HFF-Myc (cell line): ENCODE data around the gene PHF23.

Experiments
- DNase-seq: peaks from one replicate; pipeline ENCODE4 v3.0.0-alpha.2; 2011; ENCODE audit warnings: low read depth; ENCODE audit errors: extremely low read depth
- H3K4me3 ChIP-seq: replicated peaks from 2 replicates; pipeline ENCODE4 v1.5.1; 2011; ENCODE audit warnings: low read depth, mild to moderate bottlenecking, control low read depth, low read length
- CTCF ChIP-seq: IDR thresholded peaks from 2 replicates; pipeline ENCODE4 v1.5.1; 2012; ENCODE audit warnings: mild to moderate bottlenecking, low read depth, low read length, control low read depth; ENCODE audit errors: missing control alignments

PHF23 gene

GRCh38 chr17:7222972-7223292 lies 16.3 kb downstream of the PHF23 start:
- TF ChIP-seq CTCF, result no peak
- DNase-seq, result no peak

GRCh38 chr17:7222093-7222971 lies 16.9 kb downstream of the PHF23 start:
- TF ChIP-seq CTCF, result no peak
- DNase-seq, result no peak
- no peak overlapping the region for H3K4me3 ChIP-seq

More at GRCh38 chr17:7222972-7223292, 16.3 kb downstream of the PHF23 start:
- no peak overlapping the region for H3K4me3 ChIP-seq

- H3K4me3 ChIP-seq, result peak overlapping the region; percentile 83
- no peak for TF ChIP-seq CTCF
- DNase-seq, result no peak
Measured at GRCh38 chr17:7221278-7222092, 17.8 kb downstream of the PHF23 start.

GRCh38 chr17:7220593-7221277 lies 18.5 kb downstream of the PHF23 start:
- no peak for DNase-seq
- peak overlapping the region; percentile 83 for H3K4me3 ChIP-seq
- TF ChIP-seq CTCF, result peak; percentile 49

GRCh38 chr17:7219812-7220592 lies 19.3 kb downstream of the PHF23 start, which contains the start of the genes ACADVL and DLG4:
Gene ACADVL (plus strand): TSS chr17:7219938. CDS start chr17:7219985, 47 bp downstream.
Gene DLG4 (minus strand): TSS chr17:7219836.
- peak; percentile 54 for DNase-seq
- TF ChIP-seq CTCF, result no peak
- peak within 1 kb of the TSS; percentile 83 for H3K4me3 ChIP-seq
